Right ventricle myocardium superior (tissue), 1 donor: Measurements from ENCODE around the gene RAB33B. TPM values are rescaled to one million over a fixed set of nuclear protein-coding genes. Genes with fewer than 3 reads are reported as not detected.
"Not testable (repeated sequence)": the region's sequence is repeated elsewhere in the genome, so short reads cannot be mapped to it uniquely, and the experiment has no call there.

Experiments
- ATAC-seq: fragments of 200-7000 bp; cut with Tn5 transposase; one replicate; pipeline ENCODE4 v1.9.1; 2020; ENCODE audit warnings: mild to moderate bottlenecking; ENCODE audit not compliant: poor library complexity
- DNase-seq: peaks from one replicate; pipeline ENCODE4 v3.0.0-alpha.2; 2020
- intact Hi-C: fragments of 100-400 bp; cut with DNase I; formaldehyde crosslinking; loops from one replicate; pipeline ENCODE4 v1.11.2; 2022
- total RNA-seq: library from RNA; stranded (reverse); fragmentation: NEBNext Ultra II Directional; extraction: Animal tissue kit (Norgen Biotek cat#: 25700); gene quantifications from one replicate; pipeline ENCODE4 v1.2.1, GENCODE V29; 2021
- donor health status: DM: no; HTN: yes; CAD: no; lungs with severe emphysema.

RAB33B gene
- total RNA-seq, 1 donor from 2014 or later = 5.5 TPM

DNA sequence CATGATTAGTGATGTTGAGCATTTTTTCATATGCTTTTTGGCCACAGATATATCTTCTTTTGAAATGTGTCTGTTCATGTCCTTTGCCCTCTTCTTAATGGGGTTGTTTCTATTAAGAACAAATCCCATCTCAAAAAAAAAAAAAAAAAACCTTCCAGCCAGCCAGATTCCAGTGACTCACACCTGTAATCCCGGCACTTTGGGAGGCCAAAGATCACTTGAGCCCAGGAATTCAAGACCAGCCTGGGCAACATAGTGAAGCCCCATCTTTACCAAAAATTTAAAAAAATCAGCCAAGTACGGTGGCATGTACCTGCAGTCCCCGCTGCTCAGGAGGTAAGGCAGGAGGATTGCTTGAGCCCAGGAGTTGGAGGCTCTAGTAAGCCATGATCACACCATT is 5.1 kb downstream of the RAB33B start:
- no peak for ATAC-seq
- no peak for DNase-seq
- intact Hi-C loops = no loop called here

GRCh38 chr4:139460565-139460964 is 6.6 kb downstream of the RAB33B start:
- ATAC-seq (no peak), DNase-seq (no peak)
- intact Hi-C loops = no loop called here

- intact Hi-C loops = no loop called here
- DNase-seq = no peak
- peak; percentile 34 for ATAC-seq
Observed at GRCh38 chr4:139461022-139461628, 7.2 kb downstream of the RAB33B start.

GRCh38 chr4:139464512-139464911 is 10.6 kb downstream of the RAB33B start:
- DNase-seq, intact Hi-C loops, ATAC-seq: not testable (repeated sequence)

DNA sequence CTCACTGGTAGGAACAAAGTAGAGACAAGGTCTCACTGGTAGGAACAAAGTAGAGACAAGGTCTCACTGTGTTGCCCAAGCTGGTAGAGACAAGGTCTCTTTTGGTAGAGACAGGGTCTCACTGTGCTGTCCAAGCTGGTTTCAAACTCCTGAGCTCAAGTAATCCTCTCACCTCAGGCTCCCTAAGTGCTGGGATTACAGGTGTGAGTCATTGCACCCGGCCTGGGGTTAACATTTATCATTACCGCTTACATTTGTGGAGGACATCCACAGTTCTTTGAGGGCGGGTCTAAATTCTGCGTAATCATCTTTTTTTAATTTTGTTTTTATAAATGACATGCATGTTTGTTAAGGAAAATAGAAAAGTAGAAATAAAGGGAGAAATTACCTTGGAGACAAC is 12.0 kb downstream of the RAB33B start:
- intact Hi-C loops = no loop called here
- no peak for DNase-seq
- no peak for ATAC-seq

DNA sequence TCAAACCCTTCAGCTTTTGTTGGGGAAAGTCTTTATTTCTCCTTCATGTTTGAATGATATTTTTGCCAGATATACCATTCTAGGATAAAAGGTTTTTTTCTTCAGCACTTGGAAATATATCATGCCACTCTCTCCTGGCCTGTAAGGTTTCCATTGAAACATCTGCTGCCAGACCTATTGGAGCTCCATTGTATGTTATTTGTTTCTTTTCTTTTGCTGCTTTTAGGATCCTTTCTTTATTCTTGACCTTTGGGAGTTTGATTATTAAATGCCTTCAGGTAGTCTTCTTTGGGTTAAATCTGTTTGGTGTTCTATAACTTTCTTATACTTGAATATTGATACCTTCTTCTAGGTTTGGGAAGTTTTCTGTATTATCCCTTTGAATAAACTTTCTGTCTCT is 14.8 kb downstream of the RAB33B start:
- DNase-seq, ATAC-seq, intact Hi-C loops: not testable (repeated sequence)

GRCh38 chr4:139469216-139469615 is 15.3 kb downstream of the RAB33B start:
- intact Hi-C loops = no loop called here
- DNase-seq (no peak), ATAC-seq (no peak)

DNA sequence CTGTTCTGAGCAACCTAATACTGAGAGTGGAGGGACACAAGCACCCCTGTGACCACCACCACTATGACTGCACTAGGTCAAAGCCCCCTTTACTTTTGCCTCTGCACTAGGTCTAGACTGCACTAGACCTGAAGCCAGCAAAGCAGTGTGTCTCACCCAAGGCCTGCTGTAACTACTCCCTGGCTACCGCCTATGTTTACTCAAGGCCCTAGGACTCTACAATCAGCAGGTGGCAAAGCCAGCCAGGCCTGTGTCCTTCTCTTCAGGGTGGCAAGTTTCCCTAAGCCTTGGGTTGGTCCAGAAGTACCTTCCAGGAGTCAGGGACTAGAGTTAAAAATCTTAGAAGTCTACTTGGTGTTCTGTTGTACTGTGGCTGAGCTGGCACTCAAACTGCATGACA is 15.9 kb downstream of the RAB33B start:
- DNase-seq (no peak), ATAC-seq (no peak)
- intact Hi-C loops = no loop called here

GRCh38 chr4:139470295-139470694 is 16.4 kb downstream of the RAB33B start:
- no peak for ATAC-seq
- DNase-seq = no peak
- intact Hi-C loops = no loop called here

DNA sequence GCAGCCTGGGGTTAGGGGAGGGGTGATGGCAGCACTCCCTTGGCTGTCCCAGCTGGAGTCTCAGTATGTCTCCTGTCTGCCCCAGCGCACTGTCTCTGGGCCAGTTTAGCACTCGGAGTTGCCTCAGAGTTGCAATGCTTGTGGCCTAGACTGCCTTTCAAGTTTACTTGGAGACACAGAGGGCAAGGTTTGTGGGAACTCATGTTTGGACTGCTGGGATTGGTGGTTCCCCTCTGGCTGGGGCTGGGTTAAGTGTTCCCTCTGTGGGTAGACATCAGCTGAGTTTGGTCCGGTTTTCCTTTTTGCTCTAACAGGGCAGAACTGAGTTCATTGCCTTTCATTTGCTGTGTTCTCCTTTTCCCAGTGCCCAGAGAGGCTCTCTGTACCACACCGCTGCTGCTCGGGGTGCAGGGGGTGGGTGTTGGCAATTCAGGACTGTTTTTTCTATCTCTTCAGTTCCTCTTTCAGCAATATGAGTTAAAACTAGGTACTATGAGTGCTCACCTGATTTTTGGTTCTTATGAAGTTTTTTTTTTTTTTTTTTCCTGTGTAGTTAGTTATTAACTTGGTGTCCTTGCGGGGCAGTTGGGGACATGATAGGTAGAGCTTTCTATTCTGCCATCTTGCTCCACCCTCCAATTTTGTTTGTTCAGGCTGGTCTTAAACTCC is 17.2 kb downstream of the RAB33B start:
- no peak for DNase-seq
- ATAC-seq = no peak
- intact Hi-C loops = no loop called here

GRCh38 chr4:139472852-139473251 is 18.9 kb downstream of the RAB33B start:
- intact Hi-C loops = no loop called here
- ATAC-seq = no peak
- DNase-seq = no peak

- no peak for ATAC-seq
- intact Hi-C loops = no loop called here
- no peak for DNase-seq
Observed at GRCh38 chr4:139476363-139476762, 22.4 kb downstream of the RAB33B start.

- ATAC-seq (no peak), DNase-seq (no peak)
- intact Hi-C loops = no loop called here
Observed at GRCh38 chr4:139481465-139481864, 27.5 kb downstream of the RAB33B start.

- intact Hi-C loops = no loop called here
- DNase-seq (no peak), ATAC-seq (no peak)
Observed at GRCh38 chr4:139483000-139483399, 29.1 kb downstream of the RAB33B start.

- ATAC-seq (no peak), DNase-seq (no peak)
- intact Hi-C loops = no loop called here
Observed at GRCh38 chr4:139484783-139485311, 30.9 kb downstream of the RAB33B start.

DNA sequence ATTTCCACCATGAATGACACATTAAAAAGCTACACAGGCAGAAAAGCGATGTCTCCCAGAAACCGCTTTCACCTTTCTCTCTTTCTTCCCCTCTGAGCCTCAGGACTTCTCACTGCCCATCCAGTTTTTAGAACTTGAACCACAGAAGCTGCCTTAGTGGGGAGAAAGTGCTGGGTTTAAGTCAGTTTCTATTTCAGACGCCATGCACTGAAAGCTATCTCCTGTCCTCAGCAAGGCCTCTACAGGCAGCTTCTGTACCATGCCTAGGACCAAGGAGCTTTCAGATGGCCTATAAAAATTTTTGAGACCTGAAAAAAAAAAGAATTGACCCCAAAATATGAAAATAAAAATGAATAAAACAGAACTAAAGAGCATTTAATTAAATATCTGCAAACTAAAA is 34.5 kb downstream of the RAB33B start:
- DNase-seq (no peak), ATAC-seq (no peak)
- intact Hi-C loops = no loop called here

DNA sequence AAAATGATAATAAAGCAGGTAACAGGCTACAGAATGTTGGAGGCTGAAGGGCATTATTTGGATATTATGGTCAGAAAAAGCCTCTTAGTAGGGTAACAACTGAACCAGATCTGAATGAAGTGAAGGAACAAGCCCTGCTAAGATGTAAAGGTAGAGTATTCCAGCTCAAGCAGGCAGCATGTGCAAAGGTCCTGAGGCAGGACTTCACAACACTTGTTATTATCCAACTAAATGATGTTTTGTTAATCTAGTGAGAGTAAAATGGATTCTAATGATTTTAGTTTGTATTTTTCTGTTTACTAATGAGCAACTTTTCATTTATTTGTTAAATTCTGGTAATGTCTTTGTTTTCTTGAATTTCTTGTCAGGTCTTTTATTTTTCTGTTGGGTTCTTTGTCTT is 35.7 kb downstream of the RAB33B start:
- DNase-seq (no peak), ATAC-seq (no peak)
- intact Hi-C loops = no loop called here

- intact Hi-C loops = no loop called here
- ATAC-seq = no peak
Observed at GRCh38 chr4:139492429-139492828, 38.5 kb downstream of the RAB33B start.

GRCh38 chr4:139493176-139493575 is 39.3 kb downstream of the RAB33B start:
- DNase-seq (no peak), ATAC-seq (peak; percentile 57)
- intact Hi-C loops = no loop called here

More at GRCh38 chr4:139492429-139492828, 38.5 kb downstream of the RAB33B start:
- no peak for DNase-seq

GRCh38 chr4:139499186-139499585 is 45.3 kb downstream of the RAB33B start:
- intact Hi-C loops = no loop called here
- DNase-seq = no peak
- no peak for ATAC-seq
